HG02678 (cell line): ENCODE measurements around the gene PIGV.

Experiments used
- ATAC-seq: cut with Tn5 transposase; IDR thresholded peaks from one replicate; pipeline ENCODE4 v1.9.1; 2021; ENCODE audit warnings: mild to moderate bottlenecking, moderate library complexity; ENCODE audit not compliant: unreplicated experiment

PIGV gene

DNA sequence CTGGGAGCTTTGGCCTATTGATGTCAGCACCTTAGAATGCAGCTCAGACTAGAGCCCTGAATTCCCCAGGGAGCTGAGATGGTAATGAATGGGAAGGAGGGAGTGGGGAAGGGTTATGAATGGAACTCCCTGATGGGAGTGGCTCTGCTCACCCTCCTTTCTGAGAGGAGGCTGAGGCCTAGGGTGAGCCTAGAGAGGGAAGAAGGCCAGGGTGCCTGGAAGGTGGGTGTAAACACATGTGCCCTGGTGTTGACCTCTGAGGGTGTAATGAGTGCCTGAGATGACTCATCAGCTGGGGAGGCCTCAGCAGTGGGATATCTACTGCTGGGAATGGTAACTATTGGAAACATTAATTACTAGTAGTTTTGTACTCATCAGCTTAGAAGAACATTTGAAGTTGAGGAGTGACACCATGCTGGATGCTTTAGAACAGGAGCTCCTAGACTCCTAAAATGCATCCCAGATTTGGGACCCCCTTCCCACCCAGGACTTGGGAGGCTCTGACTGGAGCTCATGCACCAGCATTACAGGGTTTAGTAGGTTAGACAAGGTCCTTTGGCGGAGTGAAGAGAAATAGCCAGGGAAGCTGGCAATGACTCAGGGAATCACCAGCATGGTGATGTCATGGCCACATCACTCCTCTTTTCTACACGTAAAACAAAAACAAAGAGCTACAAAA lies 16.0 kb upstream of the PIGV start:
- ATAC-seq = no peak

DNA sequence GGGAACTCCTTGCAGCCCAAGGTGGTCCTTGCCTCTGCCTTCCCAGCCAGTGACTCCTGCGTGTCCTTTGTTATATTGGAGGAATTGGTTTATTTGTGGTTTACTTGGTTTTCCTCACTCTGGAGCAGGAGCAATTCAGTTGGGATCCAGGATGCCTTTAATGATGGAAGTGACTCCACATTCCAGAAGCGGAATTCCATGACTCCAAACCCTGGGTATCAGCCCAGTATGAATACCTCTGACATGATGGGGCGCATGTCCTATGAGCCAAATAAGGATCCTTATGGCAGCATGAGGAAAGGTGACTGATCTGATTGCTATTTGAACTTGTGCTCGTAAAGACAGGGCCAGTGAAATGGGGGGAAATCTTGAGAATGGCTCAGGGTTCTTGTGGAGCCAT lies 15.1 kb upstream of the PIGV start:
- ATAC-seq = no peak

GRCh38 chr1:26774462-26774861 lies 13.3 kb upstream of the PIGV start:
- ATAC-seq = no peak

GRCh38 chr1:26775666-26776065 lies 12.1 kb upstream of the PIGV start:
- no peak for ATAC-seq

- ATAC-seq = no peak
These were observed 8.6 kb upstream of the PIGV start for GRCh38 chr1:26779098-26779668.

DNA sequence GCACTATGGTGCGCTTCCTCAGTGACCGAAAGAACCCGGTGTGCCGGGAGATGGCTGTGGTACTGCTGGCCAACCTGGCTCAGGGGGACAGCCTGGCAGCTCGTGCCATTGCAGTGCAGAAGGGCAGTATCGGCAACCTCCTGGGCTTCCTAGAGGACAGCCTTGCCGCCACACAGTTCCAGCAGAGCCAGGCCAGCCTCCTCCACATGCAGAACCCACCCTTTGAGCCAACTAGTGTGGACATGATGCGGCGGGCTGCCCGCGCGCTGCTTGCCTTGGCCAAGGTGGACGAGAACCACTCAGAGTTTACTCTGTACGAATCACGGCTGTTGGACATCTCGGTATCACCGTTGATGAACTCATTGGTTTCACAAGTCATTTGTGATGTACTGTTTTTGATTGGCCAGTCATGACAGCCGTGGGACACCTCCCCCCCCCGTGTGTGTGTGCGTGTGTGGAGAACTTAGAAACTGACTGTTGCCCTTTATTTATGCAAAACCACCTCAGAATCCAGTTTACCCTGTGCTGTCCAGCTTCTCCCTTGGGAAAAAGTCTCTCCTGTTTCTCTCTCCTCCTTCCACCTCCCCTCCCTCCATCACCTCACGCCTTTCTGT lies 7.3 kb upstream of the PIGV start:
- no peak for ATAC-seq

DNA sequence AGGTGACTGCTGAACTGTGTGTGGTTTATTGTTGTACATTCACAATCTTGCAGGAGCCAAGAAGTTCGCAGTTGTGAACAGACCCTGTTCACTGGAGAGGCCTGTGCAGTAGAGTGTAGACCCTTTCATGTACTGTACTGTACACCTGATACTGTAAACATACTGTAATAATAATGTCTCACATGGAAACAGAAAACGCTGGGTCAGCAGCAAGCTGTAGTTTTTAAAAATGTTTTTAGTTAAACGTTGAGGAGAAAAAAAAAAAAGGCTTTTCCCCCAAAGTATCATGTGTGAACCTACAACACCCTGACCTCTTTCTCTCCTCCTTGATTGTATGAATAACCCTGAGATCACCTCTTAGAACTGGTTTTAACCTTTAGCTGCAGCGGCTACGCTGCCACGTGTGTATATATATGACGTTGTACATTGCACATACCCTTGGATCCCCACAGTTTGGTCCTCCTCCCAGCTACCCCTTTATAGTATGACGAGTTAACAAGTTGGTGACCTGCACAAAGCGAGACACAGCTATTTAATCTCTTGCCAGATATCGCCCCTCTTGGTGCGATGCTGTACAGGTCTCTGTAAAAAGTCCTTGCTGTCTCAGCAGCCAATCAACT lies 6.4 kb upstream of the PIGV start:
- no peak for ATAC-seq

- ATAC-seq = no peak
These were observed 5.1 kb upstream of the PIGV start for GRCh38 chr1:26782521-26783212.

DNA sequence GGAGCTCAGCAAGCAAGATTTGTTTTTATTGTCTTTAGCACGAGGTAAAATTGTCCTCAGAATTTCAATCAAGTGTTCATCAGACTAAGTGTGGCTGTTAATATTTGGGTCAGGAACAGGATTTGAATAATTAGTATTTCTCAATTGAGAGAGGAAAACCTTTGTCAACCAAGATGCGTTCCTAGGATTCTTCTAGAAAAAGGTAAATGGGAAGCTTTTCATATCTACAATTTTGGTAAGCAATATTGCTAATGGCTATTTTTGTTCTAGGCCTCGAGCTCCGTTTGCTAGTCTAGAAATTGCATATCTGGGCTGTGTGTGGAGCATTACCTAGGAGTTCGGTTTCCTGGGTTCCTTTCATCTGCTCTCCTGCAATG lies 4.1 kb upstream of the PIGV start:
- ATAC-seq = no peak

GRCh38 chr1:26784023-26784871 lies 3.5 kb upstream of the PIGV start:
- no peak for ATAC-seq

DNA sequence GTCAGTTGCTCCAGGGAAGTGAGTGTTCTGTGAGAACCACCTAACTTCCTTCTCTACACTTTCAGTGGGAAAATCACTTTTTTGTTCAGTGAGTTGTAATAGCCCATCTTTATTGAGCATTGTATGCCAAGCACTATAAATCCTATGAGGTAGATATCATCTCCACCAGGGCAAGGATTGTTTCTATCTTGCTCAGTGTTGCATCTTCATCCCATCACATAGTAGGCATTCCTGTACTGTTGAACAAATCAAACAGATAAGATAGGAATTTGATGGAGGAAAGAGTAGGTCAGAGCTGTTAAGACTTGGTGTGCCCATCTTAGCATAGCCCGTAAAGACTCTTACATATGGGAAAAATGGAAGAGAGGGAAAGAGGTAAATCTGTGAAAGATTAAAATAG lies 2.9 kb upstream of the PIGV start:
- no peak for ATAC-seq

- no peak for ATAC-seq
These were observed 1.9 kb upstream of the PIGV start for GRCh38 chr1:26785611-26786436.

DNA sequence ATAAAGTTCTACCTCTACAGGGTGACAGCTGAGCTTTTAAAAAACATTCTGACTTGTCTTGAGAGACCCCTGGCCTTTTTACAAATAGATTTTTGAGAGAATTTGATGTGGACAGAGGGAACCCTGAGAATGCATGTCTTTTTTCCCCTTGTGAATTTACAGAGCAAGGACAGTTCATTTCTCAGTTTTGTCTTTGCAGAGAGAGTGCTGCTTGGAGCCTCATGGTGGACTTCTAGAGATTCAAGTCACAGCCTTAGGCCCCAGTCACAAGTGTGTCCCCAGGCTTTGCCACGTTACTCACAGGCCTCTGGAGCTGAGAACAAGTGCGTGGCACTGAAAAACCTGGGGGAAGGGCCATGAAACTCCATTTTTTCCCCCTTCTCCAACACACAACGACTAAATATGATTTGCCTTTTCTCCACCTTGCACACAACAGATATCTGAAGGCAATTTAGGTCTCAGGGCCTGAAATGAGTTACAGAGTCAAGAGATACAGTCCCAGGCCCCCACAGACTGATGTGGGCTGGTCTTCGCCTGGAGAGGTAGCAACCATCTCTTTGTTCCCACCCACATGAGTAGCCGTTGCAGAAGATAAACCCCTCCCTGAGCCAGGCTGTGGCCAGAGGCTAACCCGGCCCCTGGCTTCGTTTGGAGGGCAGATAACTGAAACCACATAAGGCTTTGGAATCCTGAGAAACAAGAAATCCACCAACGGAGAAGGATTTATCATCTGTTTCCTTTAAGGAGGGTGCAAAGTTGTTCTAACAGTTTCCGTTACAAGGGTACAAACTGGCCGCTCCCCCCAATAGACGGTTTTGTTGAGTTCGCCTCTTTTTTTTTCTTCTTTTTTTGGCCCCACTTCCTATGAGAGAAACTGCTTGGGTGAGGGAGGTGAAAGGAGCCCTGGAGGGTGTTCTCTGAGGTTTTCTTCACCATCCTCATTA lies 1.0 kb upstream of the PIGV start:
- ATAC-seq = no peak

DNA sequence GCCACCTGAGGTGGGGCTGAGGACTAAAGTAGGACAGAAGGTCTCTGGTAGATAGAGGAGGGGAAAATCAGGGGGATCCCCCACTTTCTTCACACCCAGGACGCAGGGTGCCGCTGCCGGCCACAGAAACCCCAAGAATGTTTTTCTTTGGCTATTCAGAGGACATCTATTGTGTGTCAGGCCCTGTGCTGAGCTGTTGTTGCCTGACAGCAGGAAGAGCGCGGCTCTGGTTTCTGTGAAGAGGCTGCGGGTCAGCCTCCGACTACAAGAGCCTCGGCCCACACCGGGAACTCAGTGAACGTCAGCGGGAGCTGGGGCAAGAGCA lies 407 bp upstream of the PIGV start:
- peak; percentile 36 for ATAC-seq

DNA sequence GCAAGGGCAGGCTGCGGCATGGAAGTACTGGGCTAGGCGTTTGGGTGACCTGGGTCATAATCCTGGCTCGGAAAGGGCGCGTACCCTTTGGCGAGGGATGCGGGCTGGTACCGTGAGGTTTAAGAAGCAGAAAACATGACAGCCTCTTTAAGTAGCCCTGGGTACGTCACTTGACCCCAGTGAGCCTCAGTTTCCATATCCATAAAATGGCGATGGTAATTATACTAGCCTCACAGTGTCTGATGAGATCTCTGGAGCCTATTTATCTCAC lies 700 bp downstream of the PIGV start:
- ATAC-seq = no peak

DNA sequence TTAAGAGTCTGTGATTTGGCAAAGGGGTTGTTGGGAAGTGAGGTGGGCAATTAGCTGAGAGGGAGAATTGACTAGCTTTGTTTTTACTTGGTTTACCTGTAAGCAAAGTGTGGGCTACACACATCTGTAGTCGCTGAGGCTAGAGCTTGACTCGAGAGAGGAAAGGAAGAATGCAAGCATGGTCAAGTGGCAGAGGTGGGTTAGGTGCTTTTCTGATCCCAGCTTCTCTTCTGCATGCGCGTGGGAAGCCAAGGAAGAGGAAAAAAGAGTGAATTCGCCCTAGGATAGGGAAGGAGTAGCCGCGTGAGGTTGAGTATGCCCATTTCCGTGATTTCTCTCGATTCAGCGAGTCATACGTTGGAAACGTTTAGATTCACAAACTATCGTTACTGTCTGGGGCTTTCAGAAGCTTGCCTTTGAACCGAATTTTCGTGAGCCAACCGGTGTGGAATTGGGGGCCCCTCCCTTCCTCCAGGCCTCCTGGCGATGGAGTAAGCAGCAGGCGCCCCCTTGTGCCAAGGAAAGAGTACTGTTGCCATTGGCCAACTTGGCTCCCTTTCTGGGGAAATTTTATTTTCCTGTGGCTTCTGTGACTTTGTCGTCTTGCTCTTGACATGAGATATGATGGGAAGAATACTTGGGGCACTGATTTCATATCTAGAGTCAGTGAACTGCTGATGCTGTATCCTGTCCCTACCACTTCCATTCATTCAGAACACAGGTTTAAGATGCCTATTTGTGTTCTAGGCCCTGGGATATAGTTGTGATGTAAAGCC lies 1.3 kb downstream of the PIGV start:
- no peak for ATAC-seq

GRCh38 chr1:26789612-26789865 lies 1.8 kb downstream of the PIGV start:
- ATAC-seq = no peak

- no peak for ATAC-seq
These were observed 2.2 kb downstream of the PIGV start for GRCh38 chr1:26789931-26790330.

DNA sequence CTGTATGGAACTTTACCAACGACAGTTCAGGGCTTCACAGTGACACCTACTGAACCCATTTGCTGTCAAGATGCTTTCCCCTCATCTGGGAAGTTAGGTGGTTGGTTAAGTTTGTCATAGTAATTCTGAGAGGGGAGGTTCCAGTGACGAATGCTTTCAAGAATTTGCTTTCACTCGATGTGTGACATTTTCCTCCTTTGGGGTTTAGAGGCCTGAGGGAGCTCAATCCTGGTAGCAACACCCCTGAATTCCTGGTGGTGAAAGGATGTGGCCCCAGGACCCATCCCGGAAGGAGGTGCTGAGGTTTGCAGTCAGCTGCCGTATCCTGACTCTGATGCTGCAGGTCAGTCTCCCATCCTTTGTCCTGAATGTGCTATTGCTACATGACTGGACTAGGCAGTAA lies 2.8 kb downstream of the PIGV start:
- ATAC-seq = no peak
